ENCODE measurements around the gene STRN4. TPM values are rescaled to one million over a fixed set of nuclear protein-coding genes. Genes with fewer than 3 reads are reported as not detected.
"Not testable (repeated sequence)": the region's sequence is repeated elsewhere in the genome, so short reads cannot be mapped to it uniquely, and the experiment has no call there.

STRN4 gene
- total RNA-seq, 4 donors from 2014 or later, result 55.1 to 109 (median 81.8) TPM

DNA sequence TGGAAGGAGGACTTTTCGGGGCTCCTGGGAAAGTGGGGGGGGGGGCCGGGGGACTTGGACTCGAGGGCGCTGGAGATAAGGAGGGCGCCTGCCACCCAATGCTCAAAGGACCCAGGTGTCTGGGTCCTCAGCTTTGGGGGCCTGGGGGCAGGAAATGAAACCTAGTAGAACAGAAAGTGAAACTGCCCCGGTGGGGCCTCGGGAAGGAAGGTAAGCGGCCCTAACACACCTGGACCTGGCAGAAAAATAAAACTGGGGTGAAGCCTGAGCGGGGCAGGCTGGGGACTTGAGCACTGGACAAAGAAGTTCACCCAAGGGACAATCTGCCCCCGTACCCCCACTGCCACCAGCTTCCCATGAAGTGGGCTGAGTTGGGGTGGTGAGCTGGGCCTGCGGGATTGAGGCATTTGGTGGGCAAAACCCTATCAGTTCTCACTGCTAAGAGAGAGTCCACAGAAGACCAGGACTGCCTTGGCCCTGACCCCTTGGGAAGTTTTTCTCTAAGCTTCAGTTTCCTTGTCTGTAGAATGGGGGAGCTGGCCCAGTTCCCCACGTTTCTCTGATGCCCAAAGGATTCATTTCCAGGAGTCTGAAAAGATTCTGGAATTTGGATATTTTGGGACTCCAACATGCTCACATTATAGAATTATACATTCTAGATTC is 31.7 kb downstream of the STRN4 start:
- intact Hi-C loops (cut with DNase I; ENCODE audit: low total_unique reads), result no loop called here
- H3K27me3 ChIP-seq, result no peaks in the 10 kb centered on the region
- DNase-seq, result no peak
- no peaks in the 10 kb centered on the region for H3K9me3 ChIP-seq
- peak overlapping the region; percentile 90 to 92 for H3K27ac ChIP-seq
- H3K4me1 ChIP-seq, result peaks cover 8 to 9% of the 10 kb centered on the region in 2 donors
- H3K36me3 ChIP-seq, result no peaks in the 10 kb centered on the region
- peak in 1 of 2 donors; percentile 21 for TF ChIP-seq POLR2A (IDR thresholded peaks at IDR 0.05)
- TF ChIP-seq CTCF (IDR thresholded peaks at IDR 0.05), result no peak
- H3K4me3 ChIP-seq, result peak overlapping the region; percentile 64 to 71

DNA sequence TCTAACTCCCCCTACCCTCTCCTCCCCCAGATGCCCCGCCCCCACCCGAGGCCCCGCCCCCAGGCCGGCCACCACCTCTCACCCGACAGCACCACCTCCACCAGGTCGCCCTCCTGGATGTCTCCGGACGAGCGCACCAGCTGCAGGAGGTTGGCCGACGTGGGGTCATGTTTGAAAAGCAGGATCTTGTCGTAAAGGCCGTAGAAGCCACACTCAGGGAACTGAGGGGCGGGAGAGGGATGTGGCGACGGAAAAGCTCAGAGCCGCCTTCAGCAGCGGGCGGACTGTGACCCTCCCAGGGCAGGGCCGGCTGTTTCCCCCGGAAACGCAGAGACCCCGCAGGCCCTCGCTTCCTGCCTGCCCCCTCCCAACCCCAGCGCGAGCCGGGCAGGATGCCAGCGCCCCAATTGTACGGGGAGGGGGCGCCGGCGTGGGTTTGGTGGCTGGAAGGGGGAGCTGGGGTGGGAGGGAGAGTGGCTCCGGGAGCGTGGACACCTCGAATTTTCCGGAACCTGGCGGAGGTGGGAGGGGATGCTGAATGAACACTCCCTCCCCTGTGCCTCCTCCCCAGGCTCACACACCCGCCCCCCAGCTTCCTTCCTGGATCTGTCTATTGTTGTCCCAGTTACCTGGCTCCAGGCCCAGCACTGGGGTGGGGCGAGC is 32.3 kb downstream of the STRN4 start:
- Histone ChIP-seq H3K4me1 (peaks cover 8 to 9% of the 10 kb centered on the region in 2 donors), H3K27me3 (no peaks in the 10 kb centered on the region), H3K27ac (peak overlapping the region; percentile 90 to 92), H3K4me3 (peak overlapping the region; percentile 64 to 71), H3K36me3 (no peaks in the 10 kb centered on the region), H3K9me3 (no peaks in the 10 kb centered on the region)
- peak; percentile 89 to 95 for DNase-seq
- TF ChIP-seq CTCF (IDR thresholded peaks at IDR 0.05) (no peak), POLR2A (IDR thresholded peaks at IDR 0.05) (no peak)
- intact Hi-C loops (cut with DNase I; ENCODE audit: low total_unique reads), result no loop called here

- H3K36me3 ChIP-seq; H3K4me3 ChIP-seq; intact Hi-C loops (cut with DNase I; ENCODE audit: low total_unique reads); H3K4me1 ChIP-seq; H3K27me3 ChIP-seq; DNase-seq; H3K9me3 ChIP-seq: not testable (repeated sequence)
- H3K27ac ChIP-seq, result peak overlapping the region; percentile 28 to 90
Measured at GRCh38 chr19:46712768-46713338, 33.4 kb downstream of the STRN4 start.

DNA sequence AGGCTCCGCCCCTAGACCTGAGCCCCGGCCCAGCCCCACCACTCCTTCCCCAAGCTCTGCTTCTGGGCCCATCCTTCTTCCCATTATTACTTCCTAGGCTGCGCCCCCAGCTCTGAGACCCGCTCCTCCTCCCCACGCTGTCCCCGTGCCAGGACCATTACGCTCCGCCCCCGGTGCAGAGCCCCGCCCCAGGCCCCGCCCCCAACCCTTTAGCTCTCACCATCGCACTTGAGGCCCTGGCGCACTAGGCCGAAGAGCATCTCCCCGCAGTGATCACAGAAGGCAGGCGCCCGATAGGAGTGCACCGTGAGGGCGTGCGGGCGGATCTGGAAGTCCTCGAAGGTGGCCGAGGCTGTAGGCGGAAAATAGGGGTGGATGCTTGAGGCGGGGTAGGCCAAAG is 35.6 kb downstream of the STRN4 start:
- Histone ChIP-seq H3K36me3 (no peaks in the 10 kb centered on the region), H3K4me1 (peaks cover 5 to 8% of the 10 kb centered on the region in 2 donors), H3K4me3 (no peak overlapping the region), H3K27me3 (no peaks in the 10 kb centered on the region), H3K27ac (no peak overlapping the region), H3K9me3 (no peaks in the 10 kb centered on the region)
- no peak for TF ChIP-seq POLR2A (IDR thresholded peaks at IDR 0.05)
- intact Hi-C loops (cut with DNase I; ENCODE audit: low total_unique reads), result no loop called here
- DNase-seq, result no peak

DNA sequence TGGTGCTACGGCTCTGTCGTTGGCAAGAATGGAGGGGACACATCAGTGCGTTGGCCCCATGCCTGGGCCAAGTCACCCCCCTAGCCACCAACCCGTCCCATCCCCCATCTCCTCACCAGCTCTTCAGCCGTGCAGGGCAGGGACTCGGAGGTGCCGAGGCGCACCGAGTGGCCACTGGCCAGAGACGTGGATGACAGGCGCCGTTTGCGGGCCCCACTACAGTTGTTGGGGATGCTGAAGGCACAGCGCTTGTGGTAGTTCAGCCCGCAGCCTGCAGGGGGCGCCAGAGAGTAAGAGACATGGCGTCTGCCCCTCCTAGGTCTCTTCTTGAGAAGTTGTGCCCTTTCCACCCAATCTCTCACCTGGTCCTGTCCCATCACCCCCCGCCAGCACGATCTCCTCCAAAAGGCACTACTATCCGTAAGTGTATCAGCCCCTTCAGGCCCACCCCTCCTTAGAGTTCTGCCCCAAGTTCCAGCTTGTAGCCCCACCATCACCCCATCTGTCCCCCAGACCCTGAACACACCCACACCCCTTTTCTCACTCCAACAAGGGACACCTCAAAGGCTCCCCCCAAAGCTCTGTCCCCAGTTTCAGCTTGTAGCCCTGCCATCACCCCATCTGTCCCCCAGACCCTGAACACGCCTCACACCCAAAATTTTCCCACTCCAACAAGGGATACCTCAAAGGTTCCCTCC is 41.7 kb downstream of the STRN4 start:
- Histone ChIP-seq H3K9me3 (no peaks in the 10 kb centered on the region), H3K4me1 (no peaks in the 10 kb centered on the region), H3K4me3 (no peak overlapping the region), H3K36me3 (no peaks in the 10 kb centered on the region), H3K27me3 (no peaks in the 10 kb centered on the region), H3K27ac (no peak overlapping the region)
- TF ChIP-seq CTCF (IDR thresholded peaks at IDR 0.05) (peak; percentile 84 to 98 (median 88)), POLR2A (IDR thresholded peaks at IDR 0.05) (no peak)
- peak; percentile 73 to 75 for DNase-seq
- intact Hi-C loops (cut with DNase I; ENCODE audit: low total_unique reads), result no loop called here

DNA sequence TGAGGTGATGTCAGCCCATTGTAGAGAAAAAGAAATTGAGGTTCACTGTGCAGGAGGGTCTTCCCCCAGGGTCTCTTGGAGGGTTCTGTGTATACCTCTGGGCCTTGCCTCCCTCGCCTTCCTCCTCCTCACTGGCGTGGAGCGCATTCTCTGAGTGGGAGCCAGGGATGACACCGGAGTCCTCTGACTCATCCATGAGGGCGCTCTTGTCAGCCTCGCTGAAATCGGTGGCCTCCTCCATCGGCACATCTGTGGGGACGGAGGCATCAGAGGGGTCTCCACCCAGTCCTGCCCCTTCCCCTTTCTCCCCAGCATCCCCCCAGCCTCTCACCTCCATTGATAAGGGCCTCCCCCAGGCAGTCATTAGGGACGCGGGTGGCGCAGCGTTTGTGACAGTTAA is 45.5 kb downstream of the STRN4 start:
- no peaks in the 10 kb centered on the region for H3K36me3 ChIP-seq
- intact Hi-C loops (cut with DNase I; ENCODE audit: low total_unique reads), result no loop called here

More for the DNA sequence above, 45.5 kb downstream of the STRN4 start:
- Histone ChIP-seq H3K27me3 (no peaks in the 10 kb centered on the region), H3K27ac (no peak overlapping the region), H3K4me3 (no peak overlapping the region), H3K4me1 (no peaks in the 10 kb centered on the region), H3K9me3 (no peaks in the 10 kb centered on the region)
- TF ChIP-seq POLR2A (IDR thresholded peaks at IDR 0.05), result no peak
- no peak for TF ChIP-seq CTCF (IDR thresholded peaks at IDR 0.05)
- no peak for DNase-seq

All from uterus (tissue), 4 donors.